ENCODE data around the gene VAV1. TPM values are rescaled to one million over a fixed set of nuclear protein-coding genes. Genes with fewer than 3 reads are reported as not detected.

VAV1 gene
- total and polyA plus RNA-seq, 9 of the 15 experiments (the other 6 are each of a cell fraction or from before 2014, with no cell fraction given): 0.46 to 20.1 (median 11.1) TPM

GRCh38 chr19:6736169-6736916 lies 36.2 kb upstream of the VAV1 start (continued):
- no peak for TF ChIP-seq ZNF592 (IDR thresholded peaks at IDR 0.05)
- TF ChIP-seq, protein P1, sequence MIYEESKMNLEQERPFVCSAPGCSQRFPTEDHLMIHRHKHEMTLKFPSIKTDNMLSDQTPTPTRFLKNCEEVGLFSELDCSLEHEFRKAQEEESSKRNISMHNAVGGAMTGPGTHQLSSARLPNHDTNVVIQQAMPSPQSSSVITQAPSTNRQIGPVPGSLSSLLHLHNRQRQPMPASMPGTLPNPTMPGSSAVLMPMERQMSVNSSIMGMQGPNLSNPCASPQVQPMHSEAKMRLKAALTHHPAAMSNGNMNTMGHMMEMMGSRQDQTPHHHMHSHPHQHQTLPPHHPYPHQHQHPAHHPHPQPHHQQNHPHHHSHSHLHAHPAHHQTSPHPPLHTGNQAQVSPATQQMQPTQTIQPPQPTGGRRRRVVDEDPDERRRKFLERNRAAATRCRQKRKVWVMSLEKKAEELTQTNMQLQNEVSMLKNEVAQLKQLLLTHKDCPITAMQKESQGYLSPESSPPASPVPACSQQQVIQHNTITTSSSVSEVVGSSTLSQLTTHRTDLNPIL (CRISPR knock-in tag; IDR thresholded peaks at IDR 0.05): no peak
- no peak for TF ChIP-seq NFIX (CRISPR knock-in tag; IDR thresholded peaks at IDR 0.05; ENCODE audit: low read depth)
- TF ChIP-seq CTBP1 (IDR thresholded peaks at IDR 0.05; ENCODE audit: borderline replicate concordance): peak; percentile 86
- 0 out of 2 replicates have a peak, but pooled peaks have one; percentile 2 for TF ChIP-seq ETV1 (tag; conservative IDR thresholded peaks at IDR 0.05; ENCODE audit: low read depth)
- no peak for TF ChIP-seq ZNF589 (CRISPR knock-in tag; IDR thresholded peaks at IDR 0.05; ENCODE audit: low read depth)
- TF ChIP-seq PBX2 (CRISPR knock-in tag; IDR thresholded peaks at IDR 0.05; ENCODE audit: low read depth): no peak
- no peak for TF ChIP-seq PBX2 (tag; conservative IDR thresholded peaks at IDR 0.05; ENCODE audit: low read depth)
- peak; percentile 90 for TF ChIP-seq CREB1 (IDR thresholded peaks at IDR 0.05)
- TF ChIP-seq CREB1 (CRISPR knock-in tag; IDR thresholded peaks at IDR 0.05): peak; percentile 76; the same call in 1 of the 2 replicates
- no peak for TF ChIP-seq ZSCAN32 (CRISPR knock-in tag; IDR thresholded peaks at IDR 0.05)
- no peak for TF ChIP-seq THRAP3 (IDR thresholded peaks at IDR 0.05; ENCODE audit: borderline replicate concordance)
- no peak; the same call in 1 of the 2 replicates for TF ChIP-seq CXXC5 (CRISPR knock-in tag; IDR thresholded peaks at IDR 0.05)
- TF ChIP-seq, protein P2, sequence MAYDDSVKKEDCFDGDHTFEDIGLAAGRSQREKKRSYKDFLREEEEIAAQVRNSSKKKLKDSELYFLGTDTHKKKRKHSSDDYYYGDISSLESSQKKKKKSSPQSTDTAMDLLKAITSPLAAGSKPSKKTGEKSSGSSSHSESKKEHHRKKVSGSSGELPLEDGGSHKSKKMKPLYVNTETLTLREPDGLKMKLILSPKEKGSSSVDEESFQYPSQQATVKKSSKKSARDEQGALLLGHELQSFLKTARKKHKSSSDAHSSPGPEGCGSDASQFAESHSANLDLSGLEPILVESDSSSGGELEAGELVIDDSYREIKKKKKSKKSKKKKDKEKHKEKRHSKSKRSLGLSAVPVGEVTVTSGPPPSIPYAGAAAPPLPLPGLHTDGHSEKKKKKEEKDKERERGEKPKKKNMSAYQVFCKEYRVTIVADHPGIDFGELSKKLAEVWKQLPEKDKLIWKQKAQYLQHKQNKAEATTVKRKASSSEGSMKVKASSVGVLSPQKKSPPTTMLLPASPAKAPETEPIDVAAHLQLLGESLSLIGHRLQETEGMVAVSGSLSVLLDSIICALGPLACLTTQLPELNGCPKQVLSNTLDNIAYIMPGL (CRISPR knock-in tag; IDR thresholded peaks at IDR 0.05): no peak
- TF ChIP-seq RFX5 (IDR thresholded peaks at IDR 0.05; ENCODE audit: low read depth, low read length): no peak
- no peak for TF ChIP-seq MAFF (IDR thresholded peaks at IDR 0.05; ENCODE audit: low read length)
- peak; percentile 41; the same call in 1 of the 2 replicates for TF ChIP-seq USF2 (CRISPR knock-in tag; IDR thresholded peaks at IDR 0.05)

Data from K562 (cell line).